GM12872 (cell line): ENCODE measurements around the gene CDH23.

Experiments
- CTCF ChIP-seq: IDR thresholded peaks from 3 replicates; pipeline ENCODE4 v1.5.1; 2011; ENCODE audit warnings: low read depth, mild to moderate bottlenecking, low read length, moderate library complexity; ENCODE audit not compliant: insufficient read depth

Gene CDH23

GRCh38 chr10:71693377-71693776 lies 296.7 kb downstream of the CDH23 start:
- TF ChIP-seq CTCF = no peak

- TF ChIP-seq CTCF = no peak
Measured at GRCh38 chr10:71694039-71694501, 297.4 kb downstream of the CDH23 start.

GRCh38 chr10:71694567-71694968 lies 297.8 kb downstream of the CDH23 start:
- TF ChIP-seq CTCF = no peak

- no peak for TF ChIP-seq CTCF
Measured at GRCh38 chr10:71695502-71696476, 299.1 kb downstream of the CDH23 start.

GRCh38 chr10:71696628-71697326 lies 300.1 kb downstream of the CDH23 start:
- TF ChIP-seq CTCF = peak; percentile 99

- TF ChIP-seq CTCF = no peak
Measured at GRCh38 chr10:71697938-71698709, 301.4 kb downstream of the CDH23 start.

GRCh38 chr10:71698737-71699136 lies 302.0 kb downstream of the CDH23 start:
- no peak for TF ChIP-seq CTCF
